ENCODE results near the gene KIAA1958. TPM values are rescaled to one million over a fixed set of nuclear protein-coding genes. Genes with fewer than 3 reads are reported as not detected.

The KIAA1958 gene
- total and polyA plus RNA-seq, 10 of the 15 experiments (the other 5 are each of a cell fraction or from before 2014, with no cell fraction given), result 0.53 to 8.7 (median 4.0) TPM

GRCh38 chr9:112484607-112485006, 2.0 kb upstream of the KIAA1958 start (continued):
- TF ChIP-seq POU2F2 (IDR thresholded peaks at IDR 0.05; ENCODE audit: borderline replicate concordance, low read depth, low read length) (no peak), HDAC6 (IDR thresholded peaks at IDR 0.05; ENCODE audit: unreplicated experiment) (no peak), CBFB (IDR thresholded peaks at IDR 0.05; ENCODE audit: low read depth) (no peak), NRF1 (conservative IDR thresholded peaks at IDR 0.05; ENCODE audit: low read depth, low read length) (no peak), CTCF (IDR thresholded peaks at IDR 0.05 in 2 of 3, conservative IDR thresholded peaks at IDR 0.05 in 1 of 3; ENCODE audit: control insufficient read depth in 2 of 3, extremely low read depth in 1 of 3, insufficient read depth in 1 of 3, low read depth in 3 of 3, low read length in 3 of 3) (no peak), ZBTB11 (CRISPR knock-in tag; IDR thresholded peaks at IDR 0.05) (no peak), ZZZ3 (IDR thresholded peaks at IDR 0.05; ENCODE audit: control insufficient read depth, insufficient read length, low read depth) (no peak)

All from GM12878 (cell line).